HG03045 (cell line): ENCODE measurements around the gene PDE4D.
A peak's percentile ranks its signal among the peaks of the same experiment; 100 is the strongest.

Experiments
- ATAC-seq: cut with Tn5 transposase; IDR thresholded peaks from one replicate; pipeline ENCODE4 v1.9.1; 2021; ENCODE audit warnings: mild to moderate bottlenecking, moderate library complexity; ENCODE audit not compliant: unreplicated experiment

Gene PDE4D

DNA sequence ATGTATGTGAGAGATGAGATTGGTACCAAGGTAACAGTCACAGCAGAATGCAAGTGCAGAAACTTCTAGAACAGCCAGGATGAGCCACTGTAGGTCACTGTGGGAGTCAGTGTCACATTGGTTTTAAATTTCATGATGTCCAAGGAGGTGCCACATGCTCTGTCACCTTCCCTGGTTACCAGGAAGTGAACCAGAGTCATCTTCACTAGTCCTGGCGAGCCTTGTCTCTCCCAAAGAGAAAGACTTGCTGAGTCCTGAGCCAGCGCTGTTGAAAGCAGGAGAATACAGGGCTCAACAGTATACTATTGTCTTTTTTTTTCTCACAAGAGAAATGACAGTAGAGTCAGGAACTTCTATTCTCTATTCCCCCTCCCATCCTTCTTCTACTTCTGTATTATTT is 695.2 kb downstream of the PDE4D start:
- no peak for ATAC-seq

DNA sequence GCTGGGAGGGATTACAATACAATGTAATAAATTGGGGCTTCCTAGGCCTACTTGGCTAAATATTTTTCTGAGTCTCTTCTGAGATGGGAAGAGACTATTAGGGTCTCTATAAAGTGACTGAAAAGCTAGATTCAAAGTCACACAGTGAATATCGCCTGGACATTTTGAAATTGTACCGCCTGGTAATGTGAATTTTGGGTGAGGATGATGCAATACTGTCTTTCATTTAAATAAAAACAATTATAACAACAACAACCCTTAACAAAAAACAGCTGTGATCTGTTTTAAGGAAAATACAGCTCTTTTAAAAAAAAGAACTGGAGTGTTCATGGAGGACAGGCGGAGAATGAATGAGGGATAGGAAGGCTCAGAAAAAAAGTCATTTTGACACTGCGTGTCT is 695.6 kb downstream of the PDE4D start:
- no peak for ATAC-seq

DNA sequence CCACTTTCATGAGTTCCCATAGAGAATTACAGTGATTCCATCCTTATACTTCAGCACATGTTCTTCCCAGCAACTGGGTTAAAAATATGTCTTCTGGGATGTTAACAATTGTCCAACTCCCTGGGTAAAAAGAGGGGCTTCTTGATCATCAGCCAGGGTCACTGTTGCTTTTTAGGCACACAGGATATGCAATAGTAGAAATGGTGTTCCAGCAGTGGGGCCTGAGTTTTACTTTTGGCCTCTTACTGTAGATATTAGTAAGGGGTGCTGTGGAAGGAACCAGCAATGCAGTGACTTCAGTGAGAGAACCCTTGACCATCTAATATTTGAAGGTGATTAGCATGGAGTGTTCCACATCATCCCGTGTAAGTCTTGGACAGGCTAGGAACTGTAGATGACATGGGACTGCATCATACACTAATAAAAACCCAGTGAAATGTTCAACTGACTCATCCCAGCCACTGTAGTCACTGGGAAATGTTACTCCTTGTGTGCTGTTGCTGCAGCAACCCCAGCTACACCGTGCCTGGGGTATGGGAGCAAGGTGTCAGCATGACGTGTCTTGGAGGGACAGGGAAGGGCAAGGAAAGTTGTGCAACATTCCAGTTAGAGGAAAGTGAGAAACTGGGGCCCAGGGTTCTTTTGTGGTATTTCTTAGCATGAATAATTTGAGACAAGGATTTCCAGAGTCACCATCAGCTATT is 699.8 kb downstream of the PDE4D start:
- no peak for ATAC-seq

DNA sequence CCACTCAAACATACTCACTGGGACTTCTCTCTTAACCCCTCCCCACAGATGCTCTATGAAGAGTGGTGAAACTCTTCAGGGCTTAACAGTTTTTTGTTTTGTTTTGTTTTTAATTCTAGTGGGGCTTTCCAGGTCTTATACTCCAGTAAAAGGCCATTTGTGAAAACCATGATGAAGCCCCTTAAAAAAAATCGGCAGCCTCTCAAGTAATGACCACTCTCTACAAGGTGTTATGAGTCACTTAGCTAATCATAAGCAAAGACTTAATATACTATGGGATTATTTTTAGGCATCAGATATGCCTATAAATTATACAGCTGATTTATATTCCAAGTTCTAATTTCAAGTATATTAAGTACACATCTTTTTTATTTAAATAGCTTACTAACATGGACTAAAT is 702.8 kb downstream of the PDE4D start:
- ATAC-seq, result no peak

DNA sequence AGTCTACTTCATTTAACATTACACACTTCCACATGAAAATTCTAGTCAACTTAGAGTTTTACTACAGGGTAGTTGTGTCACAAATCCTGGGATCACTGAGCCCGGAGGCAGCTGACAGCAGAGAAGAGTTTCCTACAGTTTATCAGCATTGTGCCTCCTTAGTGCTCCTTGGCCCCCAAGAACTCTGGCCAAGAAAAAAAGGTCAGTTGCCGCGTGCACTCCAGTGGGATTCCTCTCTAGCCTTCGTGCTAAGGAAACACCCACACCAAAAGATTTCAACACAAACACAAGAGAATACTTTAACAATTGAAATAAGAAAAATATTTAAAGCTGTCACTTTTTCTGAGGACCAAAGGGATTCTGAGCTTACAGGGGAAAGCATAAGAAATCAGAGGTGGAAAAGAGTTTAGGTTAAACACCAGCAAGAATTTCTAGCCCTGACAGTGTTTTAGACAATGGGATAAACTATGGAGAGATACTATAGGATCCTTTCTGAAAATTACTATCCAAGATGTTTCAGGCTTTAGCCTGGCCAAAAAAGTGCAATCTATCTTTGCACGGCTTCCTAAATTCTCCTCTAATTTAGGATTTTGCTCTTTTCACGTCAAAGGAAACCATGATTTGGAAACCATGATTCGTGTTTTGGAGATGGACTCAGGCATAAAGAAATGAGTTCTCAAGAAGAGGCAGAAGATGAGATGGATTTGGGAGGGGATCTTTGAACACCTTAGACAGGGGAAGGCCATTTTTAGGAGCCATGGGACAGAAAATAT is 703.9 kb downstream of the PDE4D start:
- no peak for ATAC-seq

DNA sequence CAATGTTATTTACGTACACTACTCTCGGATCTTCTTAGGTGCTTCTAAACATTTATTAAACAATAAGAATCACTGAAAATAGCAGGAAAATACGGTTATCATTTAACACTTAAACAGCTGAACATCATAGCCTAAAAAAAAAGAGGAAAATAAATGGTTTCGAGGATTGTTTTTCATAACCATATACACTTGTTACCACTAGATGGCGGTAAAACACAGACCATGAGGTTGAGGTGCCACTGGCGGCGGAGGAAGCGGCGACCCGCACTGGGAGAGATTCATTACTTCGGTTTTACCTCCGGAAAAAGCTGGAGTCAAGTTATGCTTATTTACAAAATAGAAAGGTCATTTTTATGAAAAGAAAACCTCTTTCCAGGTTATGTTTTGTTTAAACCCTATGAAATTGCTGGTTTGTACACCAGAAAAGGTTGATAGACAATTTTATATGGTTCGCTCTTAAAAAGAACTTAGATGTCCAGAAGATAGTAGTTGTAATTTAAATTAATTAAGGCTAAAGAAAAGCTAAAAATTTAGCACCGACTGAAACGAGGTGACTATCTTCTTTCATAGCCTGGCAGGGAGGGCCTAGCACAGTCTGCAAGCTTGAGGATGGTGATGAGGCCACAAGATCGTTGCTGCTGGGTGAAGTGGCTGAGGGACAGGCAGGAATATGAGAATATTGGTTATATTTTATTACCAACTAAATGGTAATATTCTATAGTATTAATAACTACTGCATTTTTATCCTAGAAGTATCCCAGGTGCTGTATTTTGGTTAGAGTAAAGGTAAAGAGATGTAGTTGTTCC is 704.9 kb downstream of the PDE4D start:
- peak; percentile 79 for ATAC-seq

DNA sequence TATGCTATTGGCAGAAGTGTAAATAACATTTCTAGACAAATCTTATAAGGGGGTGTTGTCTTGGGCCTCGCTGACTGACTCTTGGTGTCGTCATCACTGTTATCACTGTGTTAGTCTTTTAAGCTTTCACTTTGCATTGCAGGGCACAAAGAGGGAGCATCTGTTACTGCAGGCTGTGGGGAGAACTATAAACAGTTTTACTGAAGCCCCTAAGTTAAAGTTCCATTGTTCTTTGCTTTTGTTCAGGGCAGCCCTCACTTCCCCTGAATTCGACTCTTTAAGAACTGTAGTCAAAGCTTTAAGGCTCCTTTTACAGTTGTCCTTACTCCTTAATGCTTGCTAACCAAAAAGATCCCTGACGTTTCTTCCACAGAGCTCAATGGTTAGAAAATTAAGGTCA is 705.7 kb downstream of the PDE4D start:
- no peak for ATAC-seq

DNA sequence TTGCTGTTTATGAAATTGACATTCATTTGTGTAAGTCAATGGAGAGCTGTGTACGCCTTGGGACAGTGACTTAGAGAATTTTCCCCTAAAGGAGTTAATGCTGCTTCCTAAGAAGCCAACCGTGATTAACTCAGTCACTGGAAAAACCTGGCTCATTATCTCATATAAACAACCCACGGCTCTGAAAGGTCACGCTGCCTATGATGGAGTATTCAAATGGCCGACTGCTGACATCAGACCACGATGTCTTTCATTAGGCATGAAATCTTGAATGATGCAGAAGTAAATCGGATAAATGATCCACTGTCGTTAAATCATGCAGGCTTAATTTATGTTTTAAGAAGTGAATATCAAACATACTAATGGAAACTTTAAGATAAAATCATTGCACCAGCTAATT is 706.9 kb downstream of the PDE4D start:
- no peak for ATAC-seq

DNA sequence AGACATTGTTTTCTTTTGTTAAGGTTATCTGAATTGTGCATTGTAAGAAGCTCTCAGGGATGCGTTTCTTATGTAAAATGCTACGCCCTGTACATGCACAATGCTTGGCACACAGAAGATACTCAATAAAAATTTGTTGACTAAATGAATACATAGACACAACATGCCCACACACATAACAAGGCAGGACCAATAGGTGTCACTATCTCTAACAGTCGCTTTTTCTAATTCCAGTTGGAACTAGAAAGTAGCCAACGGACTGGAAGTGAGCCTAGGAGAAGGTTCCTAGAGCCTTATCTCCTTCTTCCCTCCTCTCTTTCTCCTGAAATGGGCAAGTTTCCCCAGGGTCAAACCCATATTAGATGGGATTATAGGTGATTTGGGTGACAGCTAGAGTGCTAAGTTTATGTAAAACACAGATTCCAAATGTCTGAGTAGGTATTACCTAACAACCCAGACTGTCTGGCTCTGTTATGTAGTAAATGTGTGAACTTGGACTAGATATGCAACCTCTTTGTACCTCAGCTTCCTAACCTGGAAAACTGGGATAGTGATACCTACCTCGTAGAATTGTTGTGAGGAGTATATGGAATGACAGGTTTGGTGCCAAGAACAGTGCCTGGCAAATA is 707.7 kb downstream of the PDE4D start:
- no peak for ATAC-seq

DNA sequence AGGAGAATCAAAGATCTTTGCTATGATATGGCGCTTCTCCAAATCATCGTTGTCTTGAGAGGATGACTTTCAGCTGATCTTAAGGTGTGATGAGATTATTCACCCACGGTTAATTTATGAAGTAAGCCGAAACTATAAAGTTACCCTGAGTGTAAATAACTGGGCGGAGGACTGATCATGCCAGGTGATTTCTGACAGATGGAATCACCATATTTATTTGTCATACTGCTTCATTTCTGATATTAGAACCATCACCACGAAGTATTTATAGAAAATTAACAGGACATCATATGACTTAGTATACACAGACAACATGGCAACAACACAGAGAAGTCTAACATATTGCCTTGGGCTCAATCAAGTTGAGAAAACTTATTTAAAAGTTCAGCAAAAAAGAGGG is 708.8 kb downstream of the PDE4D start:
- no peak for ATAC-seq

DNA sequence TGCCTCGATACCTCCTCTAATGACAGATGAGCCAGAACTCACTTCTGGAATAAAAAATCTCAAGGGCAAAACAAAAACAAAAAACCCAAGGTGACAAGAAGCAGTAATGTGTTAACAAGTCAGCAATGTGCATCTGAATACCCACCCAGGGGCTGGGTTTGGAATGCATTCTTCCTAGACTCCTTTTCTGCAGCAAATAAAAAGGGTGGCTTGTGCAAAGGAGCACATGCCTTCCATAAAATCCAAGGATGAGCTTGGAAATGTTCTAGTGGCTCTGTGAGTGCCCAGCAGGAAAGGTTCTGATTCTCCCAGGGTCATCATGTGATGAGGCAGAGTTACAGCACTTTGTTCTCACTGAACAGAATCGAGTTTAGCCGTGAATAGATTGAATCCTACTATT is 710.8 kb downstream of the PDE4D start:
- no peak for ATAC-seq

DNA sequence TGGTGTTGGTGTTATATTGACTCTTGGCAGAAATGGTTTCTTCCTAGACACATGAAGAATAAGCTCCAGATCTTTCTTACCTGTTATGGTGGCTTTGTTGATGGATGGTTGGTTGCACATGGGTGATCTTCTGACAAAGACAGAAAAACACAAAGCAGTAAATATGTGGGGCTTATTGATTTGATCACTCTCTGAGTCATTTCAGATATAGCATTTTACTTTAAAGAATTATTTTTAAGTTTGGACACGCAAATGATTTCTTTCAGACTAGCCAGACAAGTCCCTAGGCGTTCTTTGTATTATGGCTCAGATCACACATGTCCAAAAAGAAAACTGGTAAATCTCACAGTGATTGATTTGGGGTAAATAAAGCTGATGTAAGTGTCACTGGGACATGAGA is 713.0 kb downstream of the PDE4D start:
- peak; percentile 75 for ATAC-seq

DNA sequence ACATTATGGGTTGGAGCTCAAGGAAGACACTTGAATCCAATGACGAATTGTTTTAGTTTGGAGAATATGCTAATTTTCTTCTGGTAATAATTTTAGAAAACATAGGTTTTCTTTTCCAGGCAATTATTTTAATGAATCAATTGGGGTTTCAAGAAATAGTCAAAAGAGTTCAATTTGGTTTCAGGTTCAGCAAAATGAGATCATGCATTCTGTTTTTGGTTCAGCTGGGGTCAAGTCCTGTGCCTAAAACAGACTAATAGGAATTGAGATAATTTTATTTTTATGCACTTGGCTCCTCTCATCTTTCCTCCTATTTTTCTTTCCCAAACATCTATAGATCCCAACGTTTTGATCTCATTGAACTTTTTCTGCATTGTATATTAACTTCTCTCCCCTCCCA is 713.8 kb downstream of the PDE4D start:
- no peak for ATAC-seq

DNA sequence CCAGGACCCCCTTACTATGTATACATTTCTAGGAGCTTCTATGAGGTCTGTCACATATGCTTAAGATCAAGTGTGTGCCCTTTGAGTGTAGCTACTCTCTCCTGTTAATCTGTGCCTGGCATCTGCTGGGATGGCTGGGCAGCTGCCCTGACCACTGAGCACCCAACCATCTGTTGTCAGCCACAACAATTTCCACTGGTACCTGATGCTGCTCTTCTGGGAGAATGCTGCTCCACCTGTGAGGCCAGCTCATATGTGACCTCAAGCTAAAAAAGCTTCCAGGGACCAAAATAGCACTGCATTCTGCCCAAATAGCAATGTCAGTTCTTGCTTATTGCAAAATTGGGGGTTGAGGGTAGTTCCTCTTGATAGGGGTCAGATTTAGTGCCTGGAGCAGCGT is 715.0 kb downstream of the PDE4D start:
- no peak for ATAC-seq

DNA sequence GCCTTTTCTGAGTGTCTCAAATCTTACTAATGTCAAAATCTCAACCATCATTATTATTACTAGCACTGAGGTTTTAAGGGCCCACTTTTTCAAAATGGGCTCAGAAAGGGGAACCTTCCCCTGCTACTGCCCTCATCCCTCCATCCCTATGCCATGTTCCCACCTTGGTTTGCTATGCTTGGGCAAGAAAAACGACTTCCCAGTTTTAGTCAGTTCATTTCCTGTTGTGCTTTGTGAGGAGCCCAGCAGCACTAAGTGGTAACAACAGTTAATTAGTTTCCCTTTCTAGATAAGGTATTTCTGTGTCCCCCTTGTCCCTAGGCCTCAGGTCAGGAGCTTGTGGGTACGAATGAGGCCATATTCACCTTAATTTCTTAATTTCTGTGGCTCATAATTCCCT is 715.5 kb downstream of the PDE4D start:
- peak; percentile 37 for ATAC-seq

DNA sequence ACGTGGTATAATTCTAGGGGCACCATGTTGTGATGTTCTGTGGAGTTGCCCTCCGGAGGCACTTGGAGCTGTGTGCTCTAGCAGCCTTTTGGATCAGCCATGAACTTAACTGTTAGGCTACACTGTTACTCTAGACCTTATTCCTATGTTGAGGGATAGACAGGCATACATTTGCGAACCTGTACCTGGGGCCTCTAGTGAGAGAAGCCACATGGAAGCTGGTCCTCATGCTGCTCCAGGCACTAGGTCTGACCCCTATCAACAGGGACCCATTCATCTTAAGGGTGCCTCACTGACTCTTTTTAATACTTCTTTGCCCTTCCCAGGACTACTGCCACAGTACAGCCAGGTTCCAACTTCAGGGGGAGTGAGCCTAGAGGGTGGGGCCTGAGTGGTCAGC is 715.9 kb downstream of the PDE4D start:
- no peak for ATAC-seq

DNA sequence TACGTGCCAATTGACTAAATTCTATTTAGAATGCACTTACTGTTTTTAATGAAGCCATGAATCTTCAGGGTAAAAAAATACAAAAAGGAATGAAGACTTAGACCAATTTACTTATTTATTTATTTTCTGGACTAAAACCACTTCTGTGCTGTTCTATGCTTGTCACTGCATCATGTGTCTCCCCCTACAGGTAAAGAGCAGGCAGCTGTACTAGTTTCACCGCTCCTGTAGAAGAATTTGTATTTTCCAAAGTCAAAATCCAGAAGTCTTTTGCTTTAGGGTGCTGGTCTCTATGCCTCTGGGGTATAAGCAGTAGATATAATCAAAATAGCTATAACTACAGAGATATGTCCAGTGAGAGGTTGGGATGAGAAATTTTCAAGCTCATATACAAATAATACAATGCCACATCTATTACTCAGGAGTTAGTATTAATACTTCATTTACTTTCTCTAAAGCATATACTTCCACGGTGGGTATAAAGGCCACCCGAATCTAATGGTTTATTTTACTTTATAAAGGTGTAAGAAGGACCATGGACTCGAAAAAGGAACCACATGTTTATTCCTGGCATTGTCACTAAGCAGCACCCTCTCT is 719.2 kb downstream of the PDE4D start:
- peak; percentile 48 for ATAC-seq

DNA sequence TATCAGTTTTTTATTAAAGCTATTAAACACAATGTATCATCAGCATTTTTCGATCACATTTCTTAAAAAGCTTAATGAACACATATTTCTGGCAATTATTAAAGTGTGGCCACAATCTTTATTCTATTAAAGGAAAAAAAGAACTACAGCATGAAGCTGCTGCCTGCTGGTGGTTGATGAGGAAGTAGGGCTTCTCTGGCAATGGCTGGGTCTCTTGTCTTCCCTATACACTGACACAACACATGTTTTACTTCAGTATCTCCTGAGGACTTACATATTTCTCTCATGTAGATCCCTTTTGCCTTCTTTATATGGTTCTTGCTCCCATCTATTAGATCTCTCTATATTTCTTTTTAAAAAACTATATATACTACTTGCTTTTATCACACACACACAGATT is 719.9 kb downstream of the PDE4D start:
- no peak for ATAC-seq

DNA sequence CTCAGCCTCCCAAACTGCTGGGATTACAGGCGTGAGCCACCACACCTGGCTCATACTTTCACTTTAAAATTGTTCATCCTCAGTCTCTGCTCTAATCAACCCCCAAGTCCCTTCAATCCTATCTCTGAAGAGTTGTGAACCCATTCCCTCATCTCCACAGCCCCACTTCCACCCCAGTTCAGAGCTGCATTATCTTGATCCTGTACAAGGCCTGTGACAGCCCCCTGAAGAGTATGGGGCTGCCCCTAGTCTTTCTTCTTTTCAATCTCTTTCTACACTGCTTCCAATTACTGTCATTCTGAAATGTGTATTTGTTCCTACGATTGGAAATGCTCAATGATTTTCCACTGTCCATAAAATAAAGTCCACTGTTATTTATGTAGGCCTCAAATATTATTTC is 722.4 kb downstream of the PDE4D start:
- no peak for ATAC-seq

DNA sequence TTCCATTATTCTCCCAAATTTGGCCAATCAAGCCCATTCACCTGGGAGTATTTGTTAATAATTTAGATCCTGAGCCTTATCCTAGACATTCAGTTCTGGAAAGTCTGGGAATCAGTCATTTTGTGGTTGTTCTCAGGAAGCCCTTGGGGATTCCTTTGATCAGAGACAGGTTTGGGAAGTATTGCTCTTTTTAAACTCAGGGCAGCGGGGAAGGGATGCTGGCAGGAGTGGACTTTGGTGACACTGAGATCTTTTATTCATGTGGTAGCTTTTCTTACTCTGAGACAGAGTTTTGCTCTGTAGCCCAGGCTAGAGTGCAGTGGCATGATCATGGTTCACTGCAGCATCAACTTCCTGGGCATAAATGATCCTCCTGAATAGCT is 723.8 kb downstream of the PDE4D start:
- no peak for ATAC-seq
